GM23338 (cell line): Measurements from ENCODE around the gene DOCK10. TPM values are rescaled to one million over a fixed set of nuclear protein-coding genes. Genes with fewer than 3 reads are reported as not detected.

ENCODE experiments used
- ATAC-seq: fragments of 200-7000 bp; cut with Tn5 transposase; 3 replicates; pipeline ENCODE4 v1.9.1; 2020
- DNase-seq: peaks from one replicate; pipeline ENCODE4 v3.0.0-alpha.2; 2015; ENCODE audit warnings: low spot score
- H2AFZ ChIP-seq: fragments of 200-600 bp; sonication (generic); 2 replicates; pipeline ENCODE4 v1.8.0; 2016; ENCODE audit warnings: antibody characterized with exemption, mild to moderate bottlenecking, moderate library complexity
- H3F3A ChIP-seq: fragments of 200-600 bp; sonication (generic); replicated peaks from 2 replicates; pipeline ENCODE4 v1.8.0; 2017; ENCODE audit warnings: antibody characterized with exemption, mixed run types, low read depth
- H3K27ac ChIP-seq: fragments of 200-600 bp; sonication (generic); 2 replicates; pipeline ENCODE4 v1.6.1; 2016; ENCODE audit warnings: low read depth
- H3K27me3 ChIP-seq: fragments of 200-600 bp; sonication (generic); 2 replicates; pipeline ENCODE4 v1.8.0; 2016; ENCODE audit warnings: mild to moderate bottlenecking, mixed run types, moderate library complexity; ENCODE audit not compliant: insufficient read depth
- H3K36me3 ChIP-seq: fragments of 200-600 bp; sonication (generic); 2 replicates; pipeline ENCODE4 v1.8.0; 2016; ENCODE audit warnings: mild to moderate bottlenecking; ENCODE audit not compliant: insufficient read depth
- H3K4me1 ChIP-seq: fragments of 200-600 bp; sonication (generic); 2 replicates; pipeline ENCODE4 v1.8.0; 2016; ENCODE audit warnings: mild to moderate bottlenecking, moderate library complexity; ENCODE audit not compliant: insufficient read depth
- H3K4me2 ChIP-seq: fragments of 200-600 bp; sonication (generic); 2 replicates; pipeline ENCODE4 v1.7.1; 2017; ENCODE audit warnings: mixed run types
- H3K4me3 ChIP-seq: fragments of 200-600 bp; sonication (generic); 2 replicates; pipeline ENCODE4 v1.6.1; 2016; ENCODE audit warnings: mixed run types
- H3K79me2 ChIP-seq: fragments of 200-600 bp; sonication (generic); replicated peaks from 2 replicates; pipeline ENCODE4 v1.8.0; 2017; ENCODE audit warnings: mild to moderate bottlenecking; ENCODE audit not compliant: insufficient read depth
- H3K9me2 ChIP-seq: fragments of 200-600 bp; sonication (generic); 2 replicates; pipeline ENCODE4 v1.8.0; 2017; ENCODE audit not compliant: insufficient read depth
- H4K20me1 ChIP-seq: fragments of 200-600 bp; sonication (generic); replicated peaks from 2 replicates; pipeline ENCODE4 v1.8.0; 2017; ENCODE audit warnings: mild to moderate bottlenecking; ENCODE audit not compliant: insufficient read depth
- H3K27ac Mint-ChIP-seq: 2 replicates; pipeline ENCODE4 v1.8.0; 2020; ENCODE audit warnings: inconsistent platforms, mild to moderate bottlenecking, moderate library complexity, mixed read lengths
- H3K27me3 Mint-ChIP-seq: 3 replicates; pipeline ENCODE4 v1.8.0; 2022; ENCODE audit warnings: low read depth, mild to moderate bottlenecking, moderate library complexity, mixed read lengths, inconsistent platforms; ENCODE audit not compliant: insufficient read depth, poor library complexity
- H3K36me3 Mint-ChIP-seq: 3 replicates; pipeline ENCODE4 v1.8.0; 2021; ENCODE audit warnings: low read depth, mild to moderate bottlenecking, inconsistent platforms, moderate library complexity, mixed read lengths
- H3K4me1 Mint-ChIP-seq: 3 replicates; pipeline ENCODE4 v1.8.0; 2020; ENCODE audit warnings: mild to moderate bottlenecking, inconsistent platforms, mixed read lengths
- H3K4me3 Mint-ChIP-seq: 3 replicates; pipeline ENCODE4 v1.8.0; 2021; ENCODE audit warnings: moderate library complexity, mild to moderate bottlenecking, inconsistent platforms, mixed read lengths
- H3K9me3 Mint-ChIP-seq: 3 replicates; pipeline ENCODE4 v1.8.0; 2020; ENCODE audit warnings: moderate library complexity, mild to moderate bottlenecking, inconsistent platforms, mixed read lengths
- CTCF ChIP-seq, 2 experiments: fragments of 200-600 bp in 1 of 2; sonication (generic) in 1 of 2; conservative IDR thresholded peaks; 2 replicates each; pipeline versions ENCODE4 v1.5.1 to v1.6.1; 2016 to 2017; ENCODE audit warnings: antibody characterized with exemption in 2 of 2, low read depth in 2 of 2, mild to moderate bottlenecking in 2 of 2, moderate library complexity in 1 of 2
- ETS1 ChIP-seq: IDR thresholded peaks from 2 replicates; pipeline ENCODE4 v1.6.1; 2016; ENCODE audit warnings: antibody characterized with exemption
- EZH2 ChIP-seq: fragments of 200-600 bp; sonication (generic); IDR thresholded peaks from one replicate; pipeline ENCODE4 v1.8.0; 2017; ENCODE audit warnings: antibody characterized with exemption, mild to moderate bottlenecking, low read depth; ENCODE audit not compliant: unreplicated experiment
- EZH2phosphoT487 ChIP-seq: fragments of 200-600 bp; sonication (generic); IDR thresholded peaks from one replicate; pipeline ENCODE4 v1.8.1; 2018; ENCODE audit warnings: antibody characterized with exemption; ENCODE audit not compliant: unreplicated experiment
- NANOG ChIP-seq: IDR thresholded peaks from 2 replicates; pipeline ENCODE4 v1.6.1; 2016; ENCODE audit warnings: antibody characterized with exemption, borderline replicate concordance
- POLR2AphosphoS5 ChIP-seq: IDR thresholded peaks from 2 replicates; pipeline ENCODE4 v1.6.1; 2016; ENCODE audit warnings: antibody characterized with exemption, low read depth
- REST ChIP-seq: IDR thresholded peaks from one replicate; pipeline ENCODE4 v1.6.1; 2018; ENCODE audit warnings: antibody characterized with exemption; ENCODE audit not compliant: unreplicated experiment
- STAT1 ChIP-seq: IDR thresholded peaks from one replicate; pipeline ENCODE4 v1.6.1; 2016; ENCODE audit warnings: antibody characterized with exemption; ENCODE audit not compliant: unreplicated experiment
- polyA plus RNA-seq: library from polyadenylated mRNA; unstranded; fragments of >200 nt; fragmentation: Nextera tagmentation; extraction: Ambion mirVana; gene quantifications from 2 replicates; pipeline ENCODE4 v1.2.1, GENCODE V29; 2016
- total RNA-seq: library from RNA; depleted of rRNA; stranded (reverse); fragments of >200 nt; shearing (Covaris generic); gene quantifications from 2 replicates; pipeline ENCODE4 v1.2.3, GENCODE V29; 2014

DOCK10 gene
- total and polyA plus RNA-seq, 2 experiments from 2014 or later, result 1.0 to 1.7 TPM

- TF ChIP-seq CTCF (conservative IDR thresholded peaks at IDR 0.05; ENCODE audit: low read depth in 2 of 2), result no peak
- no peak for TF ChIP-seq EZH2
- TF ChIP-seq STAT1, result no peak
These were observed 71.1 kb downstream of the DOCK10 start (continued) for GRCh38 chr2:224971214-224971613.

- H4K20me1 ChIP-seq, result no peaks in the 10 kb centered on the region
- TF ChIP-seq STAT1 (no peak), ETS1 (no peak), CTCF (conservative IDR thresholded peaks at IDR 0.05; ENCODE audit: low read depth in 2 of 2) (no peak), POLR2AphosphoS5 (no peak)
- no peaks in the 10 kb centered on the region for H3K27me3 ChIP-seq
- Mint-ChIP-seq H3K36me3 (no peaks in the 10 kb centered on the region), H3K4me3 (no peak overlapping the region), H3K4me1 (no peaks in the 10 kb centered on the region), H3K27me3 (no peaks in the 10 kb centered on the region), H3K27ac (no peak overlapping the region), H3K9me3 (no peaks in the 10 kb centered on the region)
- no peaks in the 10 kb centered on the region for H3K79me2 ChIP-seq
- H3F3A ChIP-seq, result no peaks in the 10 kb centered on the region
- no peak overlapping the region for H3K27ac ChIP-seq
- no peak overlapping the region for H3K4me2 ChIP-seq
- H3K4me1 ChIP-seq, result no peaks in the 10 kb centered on the region
- H3K4me3 ChIP-seq, result no peak overlapping the region
- no peaks in the 10 kb centered on the region for H3K9me2 ChIP-seq
- H3K36me3 ChIP-seq, result no peaks in the 10 kb centered on the region
- DNase-seq, result no peak
- no peak overlapping the region for H2AFZ ChIP-seq
- no peak for ATAC-seq
These were observed 72.0 kb downstream of the DOCK10 start for GRCh38 chr2:224970311-224970710.

- Mint-ChIP-seq H3K9me3 (no peaks in the 10 kb centered on the region), H3K27me3 (no peaks in the 10 kb centered on the region), H3K4me1 (no peaks in the 10 kb centered on the region), H3K36me3 (no peaks in the 10 kb centered on the region), H3K4me3 (no peak overlapping the region), H3K27ac (no peak overlapping the region)
- Histone ChIP-seq H3K27ac (no peak overlapping the region), H3K36me3 (no peaks in the 10 kb centered on the region), H3K27me3 (no peaks in the 10 kb centered on the region), H3K9me2 (no peaks in the 10 kb centered on the region), H4K20me1 (no peaks in the 10 kb centered on the region), H3K79me2 (no peaks in the 10 kb centered on the region), H2AFZ (no peak overlapping the region), H3F3A (no peaks in the 10 kb centered on the region), H3K4me1 (no peaks in the 10 kb centered on the region), H3K4me3 (no peak overlapping the region), H3K4me2 (no peak overlapping the region)
- DNase-seq (no peak), ATAC-seq (no peak)
- TF ChIP-seq REST (no peak), EZH2 (no peak), NANOG (no peak), EZH2phosphoT487 (no peak), CTCF (conservative IDR thresholded peaks at IDR 0.05; ENCODE audit: low read depth in 2 of 2) (no peak), POLR2AphosphoS5 (no peak), ETS1 (no peak)
These were observed 72.5 kb downstream of the DOCK10 start for GRCh38 chr2:224969633-224970260.
